Smooth muscle cell (in vitro differentiated cells): ENCODE results near the gene RABL6. TPM values are rescaled to one million over a fixed set of nuclear protein-coding genes. Genes with fewer than 3 reads are reported as not detected.

Experiments used
- DNase-seq: peaks from one replicate; lab custom pipeline; 2025; ENCODE audit not compliant: unreplicated experiment; lab: John Stamatoyannopoulos, UW
- H2AFZ ChIP-seq: fragments of 200-600 bp; sonication (generic); 2 replicates; pipeline ENCODE4 v1.6.0; 2016; ENCODE audit warnings: antibody characterized with exemption, low read depth, mild to moderate bottlenecking
- H3F3A ChIP-seq: fragments of 200-600 bp; sonication (generic); 2 replicates; pipeline ENCODE4 v1.6.0; 2017; ENCODE audit warnings: antibody characterized with exemption, low read depth
- H3K27ac ChIP-seq: fragments of 200-600 bp; sonication (generic); 2 replicates; pipeline ENCODE4 v1.5.1; 2016; ENCODE audit warnings: low read depth, mild to moderate bottlenecking
- H3K27me3 ChIP-seq: fragments of 200-600 bp; sonication (generic); 2 replicates; pipeline ENCODE4 v1.6.1; 2016; ENCODE audit warnings: low read depth, mild to moderate bottlenecking
- H3K36me3 ChIP-seq: fragments of 200-600 bp; sonication (generic); 2 replicates; pipeline ENCODE4 v1.5.1; 2016; ENCODE audit warnings: low read depth
- H3K4me1 ChIP-seq: fragments of 200-600 bp; sonication (generic); 2 replicates; pipeline ENCODE4 v1.5.1; 2016; ENCODE audit warnings: low read depth
- H3K4me2 ChIP-seq: fragments of 200-600 bp; sonication (generic); 2 replicates; pipeline ENCODE4 v1.6.0; 2016; ENCODE audit warnings: mild to moderate bottlenecking
- H3K4me3 ChIP-seq: fragments of 200-600 bp; sonication (generic); 2 replicates; pipeline ENCODE4 v1.5.1; 2016; ENCODE audit warnings: mild to moderate bottlenecking
- H3K79me2 ChIP-seq: fragments of 200-600 bp; sonication (generic); 2 replicates; pipeline ENCODE4 v1.6.0; 2016; ENCODE audit warnings: low read depth, mild to moderate bottlenecking
- H3K9ac ChIP-seq: fragments of 200-600 bp; sonication (generic); 2 replicates; pipeline ENCODE4 v1.6.0; 2016; ENCODE audit warnings: low read depth
- H3K9me3 ChIP-seq: fragments of 200-600 bp; sonication (generic); replicated peaks from 2 replicates; pipeline ENCODE4 v1.5.1; 2016; ENCODE audit warnings: low read depth
- H4K20me1 ChIP-seq: fragments of 200-600 bp; sonication (generic); 2 replicates; pipeline ENCODE4 v1.6.0; 2016; ENCODE audit warnings: low read depth
- CTCF ChIP-seq: fragments of 200-600 bp; sonication (generic); IDR thresholded peaks from 2 replicates; pipeline ENCODE4 v1.5.1; 2017; ENCODE audit warnings: borderline replicate concordance, mild to moderate bottlenecking, antibody characterized with exemption; ENCODE audit not compliant: insufficient read depth, poor library complexity, severe bottlenecking
- WGBS: methylation state at CpG from one replicate; pipeline ENCODE4 v1.1.7; 2016; ENCODE audit warnings: low lambda C conversion rate; 5-methylcytosine and 5-hydroxymethylcytosine counted together
- polyA plus RNA-seq: library from polyadenylated mRNA; unstranded; fragments of >200 nt; fragmentation: Nextera tagmentation; extraction: Ambion mirVana; gene quantifications from 2 replicates; pipeline ENCODE4 v1.2.1, GENCODE V29; 2016
- total RNA-seq: library from RNA; depleted of rRNA; stranded (reverse); fragments of >200 nt; gene quantifications from 2 replicates; pipeline ENCODE4 v1.2.3, GENCODE V29; 2014

The RABL6 gene
- total and polyA plus RNA-seq, 2 experiments from 2014 or later: 54.3 to 81.6 TPM

- H3K9ac ChIP-seq: no peak overlapping the region
- H3K27ac ChIP-seq: no peak overlapping the region
- H3K4me2 ChIP-seq: no peak overlapping the region
- H3K27me3 ChIP-seq: no peaks in the 10 kb centered on the region
- no peaks in the 10 kb centered on the region for H3K79me2 ChIP-seq
- no peaks in the 10 kb centered on the region for H3K9me3 ChIP-seq
- H3K4me1 ChIP-seq: no peaks in the 10 kb centered on the region
- TF ChIP-seq CTCF: no peak
- WGBS: 69% methylated on average over 5 of the region's 6 CpGs
- H2AFZ ChIP-seq: no peak overlapping the region
- no peaks in the 10 kb centered on the region for H4K20me1 ChIP-seq
- H3K36me3 ChIP-seq: no peaks in the 10 kb centered on the region
- peaks cover 5% of the 10 kb centered on the region for H3F3A ChIP-seq
- DNase-seq: no peak
- H3K4me3 ChIP-seq: no peak overlapping the region
These were observed 32.6 kb upstream of the RABL6 start for GRCh38 chr9:136775191-136775590.

GRCh38 chr9:136776947-136777346 is 30.8 kb upstream of the RABL6 start:
- 58% methylated on average over 7 of the region's 7 CpGs for WGBS
- peaks cover 7% of the 10 kb centered on the region for H3F3A ChIP-seq
- no peak overlapping the region for H3K4me3 ChIP-seq
- no peaks in the 10 kb centered on the region for H3K27me3 ChIP-seq
- no peak overlapping the region for H2AFZ ChIP-seq
- peaks cover 4% of the 10 kb centered on the region for H3K4me1 ChIP-seq
- H3K36me3 ChIP-seq: no peaks in the 10 kb centered on the region
- no peak for DNase-seq
- no peaks in the 10 kb centered on the region for H4K20me1 ChIP-seq
- H3K27ac ChIP-seq: no peak overlapping the region
- no peak overlapping the region for H3K9ac ChIP-seq
- H3K9me3 ChIP-seq: no peaks in the 10 kb centered on the region
- H3K79me2 ChIP-seq: no peaks in the 10 kb centered on the region
- TF ChIP-seq CTCF: no peak
- H3K4me2 ChIP-seq: no peak overlapping the region

- no peaks in the 10 kb centered on the region for H3K79me2 ChIP-seq
- no peaks in the 10 kb centered on the region for H3K9me3 ChIP-seq
- H3K27me3 ChIP-seq: no peaks in the 10 kb centered on the region
- no peak overlapping the region for H2AFZ ChIP-seq
- no peak overlapping the region for H3K9ac ChIP-seq
- peaks cover 4% of the 10 kb centered on the region for H3K4me1 ChIP-seq
- H3K27ac ChIP-seq: no peak overlapping the region
- H3K4me3 ChIP-seq: no peak overlapping the region
- H3F3A ChIP-seq: peaks cover 7% of the 10 kb centered on the region
- no peaks in the 10 kb centered on the region for H4K20me1 ChIP-seq
- H3K4me2 ChIP-seq: no peak overlapping the region
- 88% methylated on average over 13 of the region's 14 CpGs for WGBS
- no peak for DNase-seq
- no peaks in the 10 kb centered on the region for H3K36me3 ChIP-seq
- TF ChIP-seq CTCF: no peak
These were observed 30.4 kb upstream of the RABL6 start for GRCh38 chr9:136777359-136777758.

GRCh38 chr9:136779808-136780207 is 27.9 kb upstream of the RABL6 start:
- Histone ChIP-seq H4K20me1 (no peaks in the 10 kb centered on the region), H3K9me3 (no peaks in the 10 kb centered on the region), H3K4me3 (no peak overlapping the region), H3K36me3 (no peaks in the 10 kb centered on the region), H3K27ac (no peak overlapping the region), H3K4me1 (peaks cover 4% of the 10 kb centered on the region), H2AFZ (no peak overlapping the region), H3F3A (peaks cover 7% of the 10 kb centered on the region), H3K79me2 (no peaks in the 10 kb centered on the region), H3K4me2 (no peak overlapping the region), H3K27me3 (no peaks in the 10 kb centered on the region), H3K9ac (no peak overlapping the region)
- no peak for TF ChIP-seq CTCF
- 86% methylated on average over 5 of the region's 5 CpGs for WGBS
- no peak for DNase-seq
